ENCODE data around the gene ATP13A2. TPM values are rescaled to one million over a fixed set of nuclear protein-coding genes. Genes with fewer than 3 reads are reported as not detected.

ATP13A2 gene
- total RNA-seq: 40.2 and 42.2 TPM in 2 replicates

- TF ChIP-seq CTCF (IDR thresholded peaks at IDR 0.05; ENCODE audit: insufficient read depth, low read depth, low read length): no peak
- peak; percentile 62 for DNase-seq (ENCODE audit: low read depth)
- peak within 1 kb of the TSS; percentile 73 for H3K4me3 ChIP-seq (ENCODE audit: low read depth, low read length)
Measured at GRCh38 chr1:17011439-17012307, at the start of gene ATP13A2. ATP13A2 (minus strand) TSS chr1:17011928; CDS start chr1:17011738, 190 bp downstream.

- TF ChIP-seq CTCF (IDR thresholded peaks at IDR 0.05; ENCODE audit: insufficient read depth, low read depth, low read length): no peak
- no peak overlapping the region for H3K4me3 ChIP-seq (ENCODE audit: low read depth, low read length)
- no peak for DNase-seq (ENCODE audit: low read depth)
Measured at GRCh38 chr1:17061486-17061885, 49.8 kb upstream of the ATP13A2 start.

- no peak overlapping the region for H3K4me3 ChIP-seq (ENCODE audit: low read depth, low read length)
- DNase-seq (ENCODE audit: low read depth): no peak
- TF ChIP-seq CTCF (IDR thresholded peaks at IDR 0.05; ENCODE audit: insufficient read depth, low read depth, low read length): no peak
Measured at GRCh38 chr1:17060306-17060749, 48.6 kb upstream of the ATP13A2 start.

- peak; percentile 72 for DNase-seq (ENCODE audit: low read depth)
- peak; percentile 89 for TF ChIP-seq CTCF (IDR thresholded peaks at IDR 0.05; ENCODE audit: insufficient read depth, low read depth, low read length)
- no peak overlapping the region for H3K4me3 ChIP-seq (ENCODE audit: low read depth, low read length)
Measured at GRCh38 chr1:17059391-17060305, 47.9 kb upstream of the ATP13A2 start.

- no peak overlapping the region for H3K4me3 ChIP-seq (ENCODE audit: low read depth, low read length)
- TF ChIP-seq CTCF (IDR thresholded peaks at IDR 0.05; ENCODE audit: insufficient read depth, low read depth, low read length): no peak
- DNase-seq (ENCODE audit: low read depth): peak; percentile 31
Measured at GRCh38 chr1:17056551-17056950, 44.8 kb upstream of the ATP13A2 start.

GRCh38 chr1:17055801-17056200 is 44.1 kb upstream of the ATP13A2 start:
- TF ChIP-seq CTCF (IDR thresholded peaks at IDR 0.05; ENCODE audit: insufficient read depth, low read depth, low read length): no peak
- H3K4me3 ChIP-seq (ENCODE audit: low read depth, low read length): no peak overlapping the region
- no peak for DNase-seq (ENCODE audit: low read depth)
